Measurements from ENCODE around the gene STXBP6.
A peak's percentile ranks its signal among the peaks of the same experiment; 100 is the strongest.

STXBP6 gene

DNA sequence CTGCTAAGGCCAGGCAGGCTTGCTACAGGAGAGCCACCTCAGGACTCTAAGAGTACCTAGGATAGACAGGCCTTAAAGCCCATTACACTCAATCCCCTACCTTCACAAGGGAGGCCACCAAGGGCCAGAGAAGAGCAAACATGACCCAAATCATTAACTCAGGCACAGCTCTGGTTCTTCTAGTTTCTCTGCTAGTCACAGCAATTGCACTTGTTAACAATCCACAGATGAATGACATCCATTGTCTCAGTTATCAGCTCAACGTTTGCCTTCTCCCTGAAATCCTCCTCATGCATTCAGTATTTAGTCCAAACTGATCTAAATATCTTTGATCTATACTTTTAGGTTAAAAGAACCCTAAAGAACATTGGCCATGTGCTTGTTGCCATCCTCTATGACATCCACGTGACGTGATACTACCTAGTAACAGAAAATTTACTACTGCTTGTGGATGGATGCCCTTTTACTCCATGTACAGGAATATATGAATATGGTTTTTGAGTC, 164.5 kb downstream of the STXBP6 start:
- DNase-seq (ENCODE audit: low spot score), result peak; percentile 83

DNA sequence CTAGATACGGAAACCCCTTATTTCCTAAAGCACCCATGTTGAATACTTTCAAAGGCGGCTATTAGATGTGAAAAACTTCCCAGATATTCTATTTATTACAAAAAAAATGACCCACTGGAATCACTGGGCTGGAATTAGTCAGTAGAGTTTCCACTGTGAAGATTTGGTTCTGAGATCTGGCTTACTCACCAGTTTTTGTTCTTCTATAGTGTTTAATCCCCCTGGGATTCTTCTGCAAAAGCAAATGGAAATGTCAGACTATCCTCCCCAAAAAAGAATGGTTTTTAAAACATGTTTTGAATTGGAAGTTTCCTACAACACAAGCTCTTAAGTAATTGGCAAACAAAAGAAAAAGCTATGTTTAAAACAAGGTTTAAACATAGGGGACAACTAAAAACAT, 166.4 kb downstream of the STXBP6 start:
- DNase-seq (ENCODE audit: low spot score), result no peak

DNA sequence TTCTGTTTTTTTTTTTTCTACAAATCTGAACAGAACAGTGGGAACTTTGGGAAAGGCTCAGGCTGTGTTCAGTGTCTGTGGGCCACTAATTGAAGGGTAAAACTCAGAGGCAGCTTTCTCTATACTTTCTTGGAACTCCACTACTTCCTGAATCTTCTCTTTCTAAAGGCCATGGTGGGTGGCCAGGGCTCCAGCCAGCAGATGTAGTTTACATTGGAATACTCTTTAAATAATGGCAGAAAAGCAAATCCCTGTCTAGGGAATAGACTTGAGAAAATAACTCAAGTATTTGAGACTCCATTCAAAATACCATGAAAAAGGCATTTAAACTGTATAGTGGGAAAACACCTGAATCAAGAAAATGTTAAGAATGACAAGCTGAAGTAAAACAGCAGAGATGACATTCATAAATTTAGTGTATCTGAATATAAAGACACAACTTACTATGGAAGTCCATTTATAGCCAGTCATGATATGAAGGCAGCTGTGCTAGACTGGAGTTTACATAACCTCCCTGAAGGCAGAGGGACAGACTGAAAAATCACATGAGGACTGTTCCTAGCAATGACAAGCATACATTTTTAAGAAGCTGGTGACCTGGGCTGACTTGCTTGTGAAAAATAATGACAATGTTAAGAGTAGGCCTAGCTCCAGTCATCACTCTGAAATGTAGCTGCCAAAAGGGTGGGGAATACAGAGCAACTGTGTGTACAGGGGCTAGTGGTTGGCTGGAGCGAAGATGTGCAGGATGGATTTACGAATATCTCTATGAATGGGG, 168.6 kb downstream of the STXBP6 start:
- DNase-seq (ENCODE audit: low spot score), result no peak

DNA sequence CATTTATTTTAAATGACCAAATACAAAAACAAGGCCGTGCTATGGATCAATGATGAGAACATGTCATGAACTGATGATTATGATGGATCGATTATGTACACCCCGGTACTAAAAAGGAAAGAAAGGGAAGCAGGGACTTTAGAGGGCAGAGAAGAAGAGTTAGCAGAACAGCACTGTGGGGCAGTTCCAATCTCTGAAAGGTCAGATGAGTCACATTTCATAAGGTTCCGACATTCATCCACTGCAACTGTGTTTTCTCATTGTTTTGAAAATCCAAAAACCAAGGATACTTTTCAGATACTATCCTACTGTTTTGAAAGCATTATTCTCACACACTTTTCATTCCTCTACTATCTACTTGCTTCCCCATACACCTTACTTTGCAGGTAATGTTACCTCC, 169.3 kb downstream of the STXBP6 start:
- no peak for DNase-seq (ENCODE audit: low spot score)

DNA sequence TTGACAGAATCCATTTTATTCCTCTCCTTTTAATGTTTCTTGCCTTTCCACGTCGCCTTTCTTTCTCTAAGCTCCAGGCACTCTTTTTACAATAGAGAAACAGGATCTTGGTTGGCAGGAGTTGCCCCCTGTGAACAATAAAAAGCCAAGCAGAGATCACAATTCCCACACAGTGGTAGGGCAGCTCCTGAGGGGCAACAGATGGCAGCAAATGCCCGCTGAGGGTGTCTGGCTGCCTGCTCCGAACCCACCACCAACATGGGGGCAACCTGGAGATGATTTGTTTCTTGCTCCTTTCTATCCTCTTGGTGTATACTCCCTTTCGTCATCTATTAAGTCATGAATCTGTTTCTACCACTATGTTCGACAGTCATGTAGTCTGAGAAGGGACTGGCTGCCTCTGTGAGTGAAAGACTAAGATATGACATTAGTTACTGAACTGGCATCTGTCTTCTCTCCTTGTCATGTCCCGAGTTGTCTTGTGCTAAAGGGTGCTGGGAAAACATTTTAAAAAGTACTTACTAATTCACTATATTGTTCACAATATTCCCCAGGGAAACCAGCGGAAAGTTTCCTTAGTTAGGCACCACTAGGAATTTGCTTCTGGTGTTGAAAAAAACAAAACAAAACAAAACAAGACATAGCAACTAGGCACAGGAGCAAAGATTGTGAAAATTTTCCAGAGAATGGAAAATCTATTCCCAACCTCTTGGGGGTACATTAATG, 170.1 kb downstream of the STXBP6 start:
- peak; percentile 29 for DNase-seq (ENCODE audit: low spot score)

DNA sequence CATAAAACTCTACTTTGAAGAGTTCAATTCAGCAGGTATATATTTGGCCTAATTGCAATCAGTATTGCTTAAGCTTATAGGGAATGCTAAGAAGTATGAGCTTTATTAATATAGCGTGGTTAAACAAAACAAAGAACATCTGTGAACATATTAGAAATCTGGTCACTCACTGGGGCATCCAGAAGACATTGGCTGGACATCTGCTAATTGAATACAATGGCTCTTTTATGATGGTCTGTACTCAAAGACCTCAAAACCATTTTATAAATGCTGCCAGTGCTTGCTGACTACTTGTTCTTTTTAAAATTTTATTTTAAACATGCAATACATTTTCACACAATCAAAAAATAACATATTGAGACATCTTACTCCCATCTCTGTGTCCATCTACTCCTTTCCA, 173.0 kb downstream of the STXBP6 start:
- DNase-seq (ENCODE audit: low spot score), result peak; percentile 95

DNA sequence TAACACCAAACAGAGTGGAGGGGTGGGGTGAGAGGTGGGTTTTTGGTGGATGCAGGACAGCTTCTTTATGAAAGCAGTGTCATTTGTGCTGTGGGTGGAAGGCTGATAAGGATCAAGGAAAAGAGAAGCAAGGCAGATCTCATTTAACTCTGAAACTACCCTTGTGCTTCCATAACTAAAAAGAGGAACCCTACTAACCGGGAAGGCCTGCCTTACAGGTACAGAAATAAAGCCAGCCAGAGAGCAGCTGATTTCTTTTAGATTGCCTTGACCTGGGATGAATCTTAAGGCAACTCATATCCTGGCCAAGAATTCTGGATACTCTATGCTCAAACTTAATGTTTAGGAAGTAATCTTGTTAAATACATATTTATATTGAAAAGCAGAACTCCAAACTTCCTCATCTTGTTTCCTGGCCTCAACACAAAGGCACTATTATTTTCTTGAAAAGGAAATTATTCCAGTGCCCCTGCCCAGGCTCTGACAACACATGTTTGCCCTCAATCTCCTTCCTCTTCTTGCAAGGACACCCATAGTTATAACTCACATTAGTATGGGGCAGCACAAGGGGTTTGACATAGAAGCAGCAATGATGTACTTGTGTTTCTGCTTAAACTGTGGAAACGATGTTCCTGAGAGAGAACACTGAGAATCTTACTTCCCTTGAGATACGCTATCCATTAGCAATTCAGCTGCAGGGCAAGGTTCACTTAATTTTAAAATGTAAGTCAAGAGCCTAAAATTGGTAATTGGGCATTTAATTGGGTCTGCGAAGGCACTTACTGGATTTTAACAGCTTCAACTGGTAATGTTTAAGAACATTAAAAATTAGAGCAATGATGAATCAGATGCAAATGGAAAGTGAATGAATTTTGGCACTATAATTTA, 173.7 kb downstream of the STXBP6 start:
- peak; percentile 81 for DNase-seq (ENCODE audit: low spot score)

DNA sequence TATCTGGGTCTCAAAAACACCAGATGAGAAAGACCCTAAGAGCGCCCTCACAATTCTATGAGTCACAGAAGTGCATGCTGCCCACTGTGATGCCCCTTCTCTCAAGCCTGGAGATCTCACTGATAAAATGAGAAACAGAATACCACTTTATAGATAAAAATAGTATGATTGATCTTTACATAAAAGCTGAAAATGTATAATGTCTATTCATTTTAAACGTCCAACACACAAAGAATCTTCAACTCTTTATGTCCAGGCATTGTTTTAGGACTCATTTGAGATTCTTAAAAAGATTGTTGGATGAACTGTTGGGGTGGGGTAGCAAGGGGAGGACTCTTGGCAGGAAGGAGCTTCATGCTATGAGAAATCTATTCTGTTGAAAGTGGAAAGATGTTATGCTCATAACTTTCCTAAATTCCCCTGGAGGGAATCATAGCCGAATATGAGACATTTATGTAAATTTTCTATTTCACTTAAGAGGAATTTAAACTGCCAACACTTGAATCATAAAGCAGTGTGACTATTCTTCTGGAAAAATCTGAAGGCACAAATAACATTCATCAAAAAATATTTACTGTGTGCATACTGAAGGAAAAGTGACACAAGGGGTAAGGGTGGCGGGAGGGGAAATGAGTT, 174.6 kb downstream of the STXBP6 start:
- peak; percentile 24 for DNase-seq (ENCODE audit: low spot score)

DNA sequence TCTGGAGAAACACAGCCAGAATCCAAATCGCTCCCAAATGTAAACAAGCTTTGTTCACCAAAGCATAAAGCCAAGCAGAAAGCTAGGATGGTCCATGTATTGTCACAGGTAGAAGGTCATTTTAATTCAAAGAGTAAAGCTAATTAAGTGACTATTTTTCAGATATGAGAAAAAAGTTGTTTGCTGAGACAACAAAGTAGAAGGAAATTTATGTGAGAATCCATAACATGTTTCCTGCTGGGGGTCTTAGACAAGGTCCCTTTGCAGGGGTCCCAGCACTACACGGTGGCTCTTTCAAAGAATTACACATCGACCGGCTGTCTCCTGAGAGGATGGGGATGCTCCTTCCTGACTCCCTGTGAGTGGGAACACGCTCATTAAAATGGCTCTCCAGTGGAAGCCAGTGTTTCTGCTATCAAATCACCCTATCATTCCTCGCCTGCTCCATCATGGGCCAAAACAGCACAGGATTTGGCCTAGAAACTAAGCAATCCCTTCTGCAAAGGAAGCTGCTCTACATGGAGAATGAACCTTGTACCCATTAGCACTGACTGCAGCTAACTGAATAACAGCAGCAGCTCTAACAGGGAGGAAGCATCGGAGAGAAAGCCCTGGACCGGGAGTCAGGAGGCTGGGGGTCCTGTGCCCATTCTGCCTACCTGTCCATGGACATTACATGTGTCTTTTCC, 175.3 kb downstream of the STXBP6 start:
- no peak for DNase-seq (ENCODE audit: low spot score)

DNA sequence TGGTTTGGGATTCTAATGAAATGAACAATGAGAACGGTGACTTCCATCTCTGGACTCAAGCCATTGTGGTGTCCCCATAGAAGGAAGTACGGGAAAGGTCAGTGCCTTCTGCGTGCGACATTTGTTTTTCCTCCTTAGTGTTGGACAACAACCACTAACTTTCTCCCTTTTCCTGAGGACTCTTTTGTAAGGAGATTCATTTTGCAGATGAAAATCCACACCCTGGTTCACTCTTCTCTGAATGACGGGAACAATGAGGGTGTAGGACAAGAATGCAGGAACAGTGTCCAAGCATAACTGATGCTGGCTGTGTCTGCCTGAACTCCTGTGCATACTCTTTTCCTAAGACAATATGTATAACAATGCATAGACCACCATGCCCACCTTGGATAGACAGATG, 176.4 kb downstream of the STXBP6 start:
- no peak for DNase-seq (ENCODE audit: low spot score)

DNA sequence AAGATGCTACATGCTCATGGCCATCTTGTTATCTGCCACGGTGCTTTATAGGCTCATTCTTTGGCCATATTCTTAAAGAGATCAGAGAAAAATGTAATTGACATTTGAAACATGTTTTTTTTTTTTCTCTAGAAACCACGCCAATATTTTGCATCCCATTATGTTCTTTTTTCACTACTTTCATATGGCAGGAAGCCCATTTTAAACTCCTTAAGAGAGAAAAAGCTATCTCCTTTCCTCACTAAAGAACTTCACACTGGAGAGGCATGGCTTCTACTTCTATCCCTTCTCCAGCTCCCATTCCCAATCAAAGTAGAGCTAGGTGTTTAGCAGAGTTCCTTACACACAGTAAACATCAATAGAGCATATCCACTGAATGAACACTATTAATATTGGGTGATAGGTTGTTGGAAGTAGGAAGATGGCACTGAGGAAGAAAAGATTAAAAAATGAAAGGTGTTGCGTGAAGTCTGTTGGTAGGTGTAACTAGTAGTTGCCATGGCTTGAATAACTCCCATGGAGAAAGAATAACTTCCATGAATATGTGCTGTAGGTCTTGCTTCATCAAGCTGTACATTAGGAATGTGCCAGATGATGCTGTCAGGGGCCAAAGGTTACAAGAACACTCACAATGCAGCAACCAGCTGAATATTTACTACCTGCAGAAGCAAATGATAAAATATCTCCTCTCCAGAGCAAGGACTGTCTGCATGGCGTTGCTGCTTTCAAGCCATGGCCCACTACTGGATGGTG, 178.8 kb downstream of the STXBP6 start:
- DNase-seq (ENCODE audit: low spot score), result no peak

DNA sequence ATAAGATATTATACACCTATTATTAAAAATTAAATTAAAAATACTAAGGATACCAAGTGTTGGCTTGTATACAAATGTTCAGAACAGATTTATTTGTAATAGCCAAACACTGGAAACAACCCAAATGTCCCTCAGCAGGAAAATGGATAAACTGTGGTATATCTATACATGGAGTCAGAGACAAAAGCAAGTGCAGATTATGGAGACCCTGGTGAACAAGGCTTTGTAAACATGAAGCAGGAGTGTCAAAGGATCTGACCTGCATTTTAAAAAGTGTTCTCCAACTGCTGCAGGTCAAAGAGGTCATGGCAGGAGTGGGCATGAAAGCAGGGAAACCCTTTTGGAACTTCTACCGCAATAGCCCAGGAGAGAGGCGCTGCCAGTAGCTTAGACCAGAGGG, 181.6 kb downstream of the STXBP6 start:
- no peak for DNase-seq (ENCODE audit: low spot score)

DNA sequence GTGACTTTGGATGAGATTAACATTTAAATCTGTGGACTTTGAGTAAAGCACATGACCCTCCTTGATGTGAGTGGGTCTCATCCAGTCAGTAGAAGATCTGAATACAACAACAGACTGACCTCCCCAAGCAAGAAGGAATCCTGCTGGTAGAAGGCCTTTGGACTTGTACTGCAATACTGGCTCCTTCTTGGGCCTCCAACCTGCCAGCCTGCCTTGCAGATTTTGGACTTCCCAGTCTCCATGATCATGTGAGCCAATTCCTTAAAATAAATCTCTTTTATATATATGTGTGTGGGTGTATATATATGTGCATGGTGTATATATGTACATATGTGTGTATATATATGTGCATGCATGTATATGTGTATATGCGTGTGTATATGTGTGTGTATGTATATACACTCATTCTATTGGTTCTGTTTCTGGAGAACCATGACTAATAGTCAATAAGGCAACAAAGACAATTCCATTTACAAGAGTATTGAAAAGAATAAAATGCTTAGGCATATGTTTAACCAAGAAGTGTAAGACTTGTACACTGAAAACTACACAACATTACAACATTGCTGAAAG, 183.8 kb downstream of the STXBP6 start:
- no peak for DNase-seq (ENCODE audit: low spot score)

DNA sequence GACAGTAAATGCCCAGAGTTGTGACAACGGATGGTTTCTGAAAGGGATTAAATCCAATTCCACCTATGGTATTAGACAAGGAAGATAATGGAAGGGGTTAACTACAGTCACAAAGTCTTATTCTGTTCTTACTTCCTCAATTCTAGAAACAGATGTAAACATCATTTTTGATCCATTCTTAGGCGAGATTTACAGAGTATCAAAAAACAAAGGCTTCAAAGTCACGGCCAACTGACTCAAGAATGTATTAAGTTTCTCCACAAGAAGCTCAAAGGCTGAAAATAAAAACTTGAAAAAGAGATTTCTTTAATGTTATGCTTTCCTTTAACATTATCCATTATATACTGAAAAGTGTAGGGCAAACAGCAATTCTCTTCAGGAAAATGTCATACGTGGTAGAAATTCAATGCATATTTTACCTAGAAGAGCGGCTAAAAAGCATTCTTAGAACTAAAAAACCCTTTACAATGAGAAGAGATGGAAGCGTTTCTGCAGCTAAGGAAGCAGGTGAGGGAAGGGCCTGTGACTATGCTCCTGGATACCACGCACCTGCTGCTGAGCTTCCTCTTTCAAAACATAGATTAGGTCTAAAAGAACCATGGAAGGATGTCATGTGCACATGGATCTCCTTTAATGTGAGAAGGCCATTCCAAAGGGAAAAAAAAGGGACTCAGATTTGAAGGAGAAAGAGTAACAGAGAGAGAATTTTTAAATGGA, 185.8 kb downstream of the STXBP6 start:
- no peak for DNase-seq (ENCODE audit: low spot score)

DNA sequence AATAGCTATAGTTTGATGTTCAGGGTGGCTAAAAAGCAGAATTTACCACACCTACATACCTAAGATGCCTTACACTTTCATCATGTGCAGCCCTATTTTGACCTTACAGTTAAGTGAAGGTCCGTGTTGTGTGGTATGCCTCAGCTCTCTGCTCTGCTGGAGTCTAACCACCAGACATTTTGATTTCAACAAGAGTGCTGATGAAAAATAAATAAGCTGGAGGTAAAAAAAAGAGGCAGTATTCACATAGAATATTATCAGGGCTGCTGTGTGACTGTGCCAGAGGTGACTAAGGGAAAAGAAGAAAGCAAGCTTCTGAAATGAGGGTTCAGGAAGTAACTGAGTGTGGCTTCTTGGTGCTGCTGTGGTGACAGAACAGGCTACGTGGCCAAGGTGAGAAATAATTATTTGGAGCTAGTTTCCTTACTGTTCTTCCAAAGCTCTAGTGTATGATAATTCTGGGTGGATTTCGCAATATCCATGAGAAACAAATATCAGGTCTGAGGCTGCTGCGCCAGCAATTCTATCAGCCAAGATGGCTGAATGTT, 188.8 kb downstream of the STXBP6 start:
- DNase-seq (ENCODE audit: low spot score), result no peak

DNA sequence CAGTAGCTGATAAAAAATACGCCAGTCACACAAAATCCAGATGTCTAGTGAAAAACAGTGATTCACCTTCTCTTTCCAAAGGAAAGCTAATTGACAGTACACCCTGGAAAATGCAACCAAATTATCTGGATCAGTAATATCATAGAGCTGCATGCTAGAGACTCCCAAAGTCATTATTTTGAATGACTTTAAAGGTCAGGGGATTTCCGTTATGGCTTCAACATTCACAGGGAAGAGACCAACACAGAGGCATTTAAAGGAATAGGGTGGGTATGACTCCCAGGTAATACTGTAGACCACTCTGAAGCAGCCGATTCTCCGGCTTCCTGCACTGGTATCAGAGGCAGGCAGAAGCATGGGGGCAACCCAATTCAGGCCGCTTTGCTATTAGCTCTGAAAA, 190.4 kb downstream of the STXBP6 start:
- no peak for DNase-seq (ENCODE audit: low spot score)

DNA sequence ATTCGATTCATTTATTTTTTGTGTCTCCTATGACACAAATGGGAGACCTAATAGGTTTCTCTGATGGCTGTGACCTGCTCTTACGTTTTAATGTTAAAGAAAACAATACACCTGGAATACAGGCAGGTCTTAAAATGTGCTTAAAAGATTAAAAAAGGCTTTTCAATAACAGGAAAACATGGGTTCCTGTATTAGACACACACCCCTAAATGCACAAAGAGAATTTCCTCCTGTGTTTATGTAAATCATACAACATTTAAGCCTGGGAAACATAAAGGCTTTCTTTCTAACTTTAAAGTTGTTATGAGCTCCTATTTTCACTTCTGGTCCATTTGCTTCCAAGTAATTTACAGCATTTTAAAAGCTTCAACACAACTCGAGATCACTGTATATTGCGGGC, 191.3 kb downstream of the STXBP6 start:
- DNase-seq (ENCODE audit: low spot score), result no peak

DNA sequence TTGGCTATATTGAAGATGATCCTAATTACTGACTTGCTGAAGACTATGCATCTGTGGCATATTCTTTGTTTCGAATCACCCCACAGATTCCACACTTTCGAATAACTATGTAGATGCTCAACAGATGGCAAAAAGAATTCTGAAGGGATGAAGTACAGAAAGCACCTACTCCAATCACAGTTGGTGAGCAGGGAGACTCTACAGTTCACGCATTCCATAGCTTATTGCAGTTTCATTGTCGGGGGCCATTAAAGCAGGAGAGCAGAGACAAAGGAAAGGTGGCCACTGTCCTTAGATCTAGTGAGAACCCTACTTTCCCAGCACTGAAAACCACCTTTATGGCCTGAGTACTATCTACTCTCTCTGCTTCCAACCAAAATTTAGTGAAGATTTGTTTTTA, 191.9 kb downstream of the STXBP6 start:
- DNase-seq (ENCODE audit: low spot score), result no peak

DNA sequence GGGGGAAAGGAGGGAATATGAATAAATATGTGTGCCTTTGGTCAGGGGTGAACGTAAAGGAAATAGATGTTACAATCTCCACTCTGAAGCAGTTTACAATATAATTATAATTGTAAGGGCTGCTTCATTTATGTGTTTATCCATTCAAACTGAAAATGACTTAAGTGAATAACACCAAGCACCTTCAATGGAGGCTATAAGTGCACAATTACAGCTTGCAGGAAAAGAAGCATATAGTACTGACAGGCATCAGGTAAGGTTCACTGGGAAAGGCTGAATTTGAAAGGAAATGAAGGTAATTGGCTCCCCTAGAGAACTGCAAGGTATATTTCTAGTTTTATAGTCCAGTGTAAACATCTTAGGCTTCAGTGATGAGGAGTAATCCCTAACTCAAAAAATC, 192.7 kb downstream of the STXBP6 start:
- DNase-seq (ENCODE audit: low spot score), result no peak
